DOHH2 (cell line): ENCODE results near the gene TTC12.

Experiments used
- H3F3A ChIP-seq: fragments of 200-600 bp; sonication (generic), shearing (Covaris generic); 2 replicates; pipeline ENCODE4 v1.6.0; 2016; ENCODE audit warnings: antibody characterized with exemption, mild to moderate bottlenecking; ENCODE audit not compliant: control insufficient read depth, insufficient read depth
- H3K27ac ChIP-seq: fragments of 200-600 bp; sonication (generic); 2 replicates; pipeline ENCODE4 v1.5.1; 2014; ENCODE audit warnings: low read depth, mild to moderate bottlenecking, low read length, moderate library complexity
- H3K27me3 ChIP-seq: fragments of 200-600 bp; sonication (generic); 2 replicates; pipeline ENCODE4 v1.6.1; 2014; ENCODE audit warnings: mild to moderate bottlenecking, low read length, mixed read lengths; ENCODE audit not compliant: control insufficient read depth
- H3K36me3 ChIP-seq: fragments of 200-600 bp; sonication (generic); 2 replicates; pipeline ENCODE4 v1.6.1; 2014; ENCODE audit warnings: mild to moderate bottlenecking, low read length, moderate library complexity, mixed read lengths; ENCODE audit not compliant: control insufficient read depth
- H3K4me1 ChIP-seq: fragments of 200-600 bp; sonication (generic); 2 replicates; pipeline ENCODE4 v1.6.1; 2014; ENCODE audit warnings: mild to moderate bottlenecking, low read length, mixed read lengths; ENCODE audit not compliant: control insufficient read depth
- H3K4me2 ChIP-seq: fragments of 200-600 bp; sonication (generic); 2 replicates; pipeline ENCODE4 v1.6.0; 2014; ENCODE audit warnings: mild to moderate bottlenecking, low read length, moderate library complexity
- H3K4me3 ChIP-seq: fragments of 200-600 bp; sonication (generic); 2 replicates; pipeline ENCODE4 v1.5.1; 2014; ENCODE audit warnings: mild to moderate bottlenecking, low read length, mixed read lengths
- H3K79me2 ChIP-seq: fragments of 200-600 bp; sonication (generic); 2 replicates; pipeline ENCODE4 v1.6.1; 2014; ENCODE audit warnings: mild to moderate bottlenecking, low read length, mixed read lengths; ENCODE audit not compliant: control insufficient read depth
- H3K9me2 ChIP-seq: fragments of 200-600 bp; sonication (generic); replicated peaks from 2 replicates; pipeline ENCODE4 v1.6.1; 2014; ENCODE audit warnings: mild to moderate bottlenecking, low read length, mixed read lengths; ENCODE audit not compliant: control insufficient read depth
- H3K9me3 ChIP-seq: fragments of 200-600 bp; sonication (generic); 2 replicates; pipeline ENCODE4 v1.6.1; 2014; ENCODE audit warnings: antibody characterized with exemption, low read length, mixed read lengths; ENCODE audit not compliant: control insufficient read depth, insufficient read depth
- H4K20me1 ChIP-seq: fragments of 200-600 bp; sonication (generic); 2 replicates; pipeline ENCODE4 v1.6.0; 2014; ENCODE audit warnings: low read depth, mild to moderate bottlenecking, antibody characterized with exemption, low read length, moderate library complexity; ENCODE audit not compliant: control insufficient read depth, insufficient read depth
- CTCF ChIP-seq: fragments of 200-600 bp; sonication (generic); IDR thresholded peaks from one replicate; pipeline ENCODE4 v1.5.1; 2014; ENCODE audit warnings: antibody characterized with exemption, mild to moderate bottlenecking, low read depth, low read length; ENCODE audit not compliant: poor library complexity, severe bottlenecking
- EZH2phosphoT487 ChIP-seq: fragments of 200-600 bp; sonication (generic); IDR thresholded peaks from 2 replicates; pipeline ENCODE4 v1.6.1; 2017; ENCODE audit warnings: borderline replicate concordance, mild to moderate bottlenecking, antibody characterized with exemption, low read length, moderate library complexity, mixed read lengths

The TTC12 gene

GRCh38 chr11:113392236-113392921, 78.0 kb downstream of the TTC12 start:
- no peaks in the 10 kb centered on the region for H3K27me3 ChIP-seq
- no peaks in the 10 kb centered on the region for H3K79me2 ChIP-seq
- no peak overlapping the region for H3K4me2 ChIP-seq
- TF ChIP-seq EZH2phosphoT487, result no peak
- no peak for TF ChIP-seq CTCF
- H3F3A ChIP-seq, result no peaks in the 10 kb centered on the region
- H3K9me2 ChIP-seq, result no peaks in the 10 kb centered on the region
- no peak overlapping the region for H3K27ac ChIP-seq
- H3K4me1 ChIP-seq, result no peaks in the 10 kb centered on the region
- no peaks in the 10 kb centered on the region for H3K36me3 ChIP-seq
- no peaks in the 10 kb centered on the region for H3K9me3 ChIP-seq
- no peaks in the 10 kb centered on the region for H4K20me1 ChIP-seq
- H3K4me3 ChIP-seq, result no peak overlapping the region

GRCh38 chr11:113393501-113393985, 79.2 kb downstream of the TTC12 start:
- Histone ChIP-seq H3K9me3 (no peaks in the 10 kb centered on the region), H3K4me3 (no peak overlapping the region), H3K27ac (no peak overlapping the region), H3F3A (no peaks in the 10 kb centered on the region), H3K36me3 (no peaks in the 10 kb centered on the region), H4K20me1 (no peaks in the 10 kb centered on the region), H3K4me2 (no peak overlapping the region), H3K9me2 (no peaks in the 10 kb centered on the region), H3K27me3 (no peaks in the 10 kb centered on the region), H3K4me1 (no peaks in the 10 kb centered on the region), H3K79me2 (no peaks in the 10 kb centered on the region)
- no peak for TF ChIP-seq EZH2phosphoT487
- TF ChIP-seq CTCF, result no peak

GRCh38 chr11:113394919-113395318, 80.5 kb downstream of the TTC12 start:
- Histone ChIP-seq H3K4me2 (no peak overlapping the region), H3K4me3 (no peak overlapping the region), H3K27me3 (no peaks in the 10 kb centered on the region), H3K4me1 (no peaks in the 10 kb centered on the region), H3K79me2 (no peaks in the 10 kb centered on the region), H3K27ac (no peak overlapping the region), H3K9me3 (no peaks in the 10 kb centered on the region), H3K9me2 (no peaks in the 10 kb centered on the region), H3F3A (no peaks in the 10 kb centered on the region), H3K36me3 (no peaks in the 10 kb centered on the region), H4K20me1 (no peaks in the 10 kb centered on the region)
- TF ChIP-seq CTCF (no peak), EZH2phosphoT487 (no peak)
